OCI-LY1 (cell line): Measurements from ENCODE around the gene STRA6.

Experiments
- CTCF ChIP-seq: fragments of 200-600 bp; sonication (generic), shearing (Covaris generic); IDR thresholded peaks from 2 replicates; pipeline ENCODE4 v1.5.1; 2017; ENCODE audit warnings: mild to moderate bottlenecking, antibody characterized with exemption, low read length, moderate library complexity, mixed read lengths
- EZH2 ChIP-seq: fragments of 200-600 bp; sonication (generic), shearing (Covaris generic); IDR thresholded peaks from 2 replicates; pipeline ENCODE4 v1.8.0; 2017; ENCODE audit warnings: borderline replicate concordance, mixed run types, mild to moderate bottlenecking, antibody characterized with exemption, low read length, moderate library complexity, mixed read lengths

GRCh38 chr15:74229686-74230085 lies 27.1 kb upstream of the STRA6 start:
- TF ChIP-seq CTCF (no peak), EZH2 (no peak)
